ENCODE measurements around the gene SCNM1.

Gene SCNM1

GRCh38 chr1:151176514-151177045 lies 10.6 kb downstream of the SCNM1 start:
- no peak overlapping the region for H3K4me3 ChIP-seq (ENCODE audit: low read depth, low read length)
- no peak for TF ChIP-seq CTCF (IDR thresholded peaks at IDR 0.05; ENCODE audit: low read depth, low read length)

GRCh38 chr1:151184211-151184610 lies 18.3 kb downstream of the SCNM1 start:
- TF ChIP-seq CTCF (IDR thresholded peaks at IDR 0.05; ENCODE audit: low read depth, low read length): no peak
- no peak overlapping the region for H3K4me3 ChIP-seq (ENCODE audit: low read depth, low read length)

GRCh38 chr1:151187205-151187604 lies 21.3 kb downstream of the SCNM1 start:
- TF ChIP-seq CTCF (IDR thresholded peaks at IDR 0.05; ENCODE audit: low read depth, low read length): no peak

GRCh38 chr1:151188667-151189066 lies 22.7 kb downstream of the SCNM1 start:
- peak overlapping the region; percentile 74 for H3K4me3 ChIP-seq (ENCODE audit: low read depth, low read length)

More at GRCh38 chr1:151187205-151187604, 21.3 kb downstream of the SCNM1 start:
- H3K4me3 ChIP-seq (ENCODE audit: low read depth, low read length): no peak overlapping the region

DNA sequence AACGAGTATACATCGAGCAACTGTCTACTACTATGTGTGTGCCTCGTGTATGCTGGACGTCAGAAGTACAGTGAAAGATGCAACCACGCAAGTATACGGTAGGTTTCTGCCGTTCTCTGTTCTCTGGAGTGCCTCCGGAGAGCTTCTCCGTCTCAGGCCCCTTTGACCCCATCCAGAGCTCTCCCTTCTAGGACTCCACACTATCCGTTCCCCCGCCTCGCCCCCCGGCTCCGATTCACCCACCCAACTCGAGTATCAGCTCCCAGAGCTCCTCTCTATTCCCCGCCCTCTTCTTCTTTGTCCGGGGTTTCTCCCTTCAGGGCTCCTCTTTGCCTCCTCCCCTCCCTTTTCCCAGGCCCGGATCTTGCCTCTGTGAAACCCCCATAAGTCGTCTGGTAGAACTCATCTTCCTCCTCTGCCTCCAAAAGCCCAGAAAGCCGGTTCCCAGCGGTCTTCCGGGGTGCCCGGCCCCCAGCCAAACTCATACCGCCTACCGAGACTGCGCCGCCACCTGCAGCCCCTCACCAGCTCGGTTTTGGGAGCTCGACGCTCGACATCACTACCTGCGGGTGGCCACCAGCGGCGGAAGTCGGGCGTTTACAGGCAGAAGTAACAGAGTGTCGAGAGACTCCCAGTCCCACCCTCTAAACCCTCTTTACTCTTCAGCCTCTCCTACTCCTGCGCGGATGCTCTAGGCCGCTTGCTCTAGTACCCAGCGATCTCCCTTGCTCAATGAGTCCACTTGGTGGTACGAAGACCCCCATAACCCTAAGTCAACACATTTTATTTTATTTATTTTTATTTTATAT lies 23.9 kb downstream of the SCNM1 start, which contains the start of gene VPS72:
Gene VPS72 (minus strand): TSS at position 561 of the 809 bp plus-strand sequence. CDS start 76 bp downstream, at position 485.
- TF ChIP-seq CTCF (IDR thresholded peaks at IDR 0.05; ENCODE audit: low read depth, low read length): no peak
- peak within 1 kb of the TSS; percentile 74 for H3K4me3 ChIP-seq (ENCODE audit: low read depth, low read length)

DNA sequence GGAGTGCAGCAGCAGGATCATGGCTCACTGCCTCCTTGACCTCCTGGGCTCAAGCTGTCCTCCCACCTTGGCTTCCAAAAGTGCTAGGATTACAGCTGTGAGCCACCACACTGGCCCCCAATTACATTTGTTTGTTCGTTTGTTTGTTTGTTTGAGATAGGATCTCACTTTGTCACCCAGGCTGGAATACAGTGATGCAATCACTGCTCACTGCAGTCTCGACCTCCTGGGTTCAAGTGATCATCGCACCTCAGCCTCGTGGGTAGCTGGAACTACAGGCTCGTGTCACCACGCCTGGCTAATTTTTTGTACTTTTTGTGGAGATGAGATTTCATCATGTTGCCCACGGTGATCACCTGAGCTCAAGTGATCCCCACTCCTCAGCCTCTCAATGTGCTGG lies 26.1 kb downstream of the SCNM1 start:
- no peak overlapping the region for H3K4me3 ChIP-seq (ENCODE audit: low read depth, low read length)
- TF ChIP-seq CTCF (IDR thresholded peaks at IDR 0.05; ENCODE audit: low read depth, low read length): no peak

- TF ChIP-seq CTCF (IDR thresholded peaks at IDR 0.05; ENCODE audit: low read depth, low read length): no peak
- H3K4me3 ChIP-seq (ENCODE audit: low read depth, low read length): no peak overlapping the region
Measured at GRCh38 chr1:151193304-151193703, 27.4 kb downstream of the SCNM1 start.

Measured in WI38 (cell line).